Measurements from ENCODE around the gene TANGO6. TPM values are rescaled to one million over a fixed set of nuclear protein-coding genes. Genes with fewer than 3 reads are reported as not detected.

The TANGO6 gene
- total RNA-seq, 1 experiment from 2014 or later: 12.8 TPM

Other genes starting within 250 kb of the TANGO6 start
- under 0.01 TPM in 1 of 2 replicates, not detected in the other for gene CDH3, start 198.2 kb upstream of the TANGO6 start, total RNA-seq (2014; rRNA removed; shearing (Covaris generic))
- under 0.01 TPM in 1 of 2 replicates, not detected in the other for gene CDH1, start 106.2 kb upstream of the TANGO6 start, total RNA-seq (2014; rRNA removed; shearing (Covaris generic))

Measured in Daoy (cell line).